Measurements from ENCODE around the gene SH3PXD2A.

DNA sequence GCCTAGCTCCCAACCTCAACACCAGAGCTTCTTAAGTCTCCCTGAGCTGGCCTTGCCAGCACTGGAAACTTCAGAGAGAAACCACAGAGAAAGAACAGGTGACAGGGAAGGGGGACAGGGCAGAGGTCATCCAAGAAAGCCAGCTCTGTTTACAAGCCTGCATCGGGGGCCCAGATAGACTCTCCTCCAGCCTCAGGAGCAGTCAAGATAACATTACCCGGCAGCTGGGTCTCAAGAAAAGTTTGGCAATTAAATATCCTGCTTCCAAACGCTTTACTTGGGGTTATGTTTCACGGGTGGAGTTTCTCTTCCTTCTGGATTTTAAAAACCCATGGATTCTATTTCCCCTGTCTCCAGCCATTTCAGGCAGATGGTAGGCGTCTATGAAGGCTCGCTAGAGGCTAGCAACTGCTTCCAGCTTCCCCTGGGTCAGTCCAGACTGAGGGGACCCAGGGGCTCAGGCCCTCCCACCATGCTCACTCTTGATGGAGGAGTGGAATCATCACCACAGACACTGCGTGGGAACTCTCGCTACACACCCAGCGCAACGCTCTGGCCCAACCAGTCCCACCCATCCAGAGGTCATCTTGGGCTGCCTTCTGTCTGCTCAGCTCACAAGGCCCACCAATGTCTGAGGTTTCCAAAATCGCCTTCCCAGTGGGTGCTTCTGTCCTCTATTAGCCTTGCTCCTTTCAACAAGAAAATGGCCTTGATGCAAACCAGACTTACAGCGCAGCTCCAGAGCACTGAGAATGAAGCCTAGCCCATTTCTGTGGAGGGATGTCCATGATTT lies 48.8 kb downstream of the SH3PXD2A start:
- TF ChIP-seq, protein P1, sequence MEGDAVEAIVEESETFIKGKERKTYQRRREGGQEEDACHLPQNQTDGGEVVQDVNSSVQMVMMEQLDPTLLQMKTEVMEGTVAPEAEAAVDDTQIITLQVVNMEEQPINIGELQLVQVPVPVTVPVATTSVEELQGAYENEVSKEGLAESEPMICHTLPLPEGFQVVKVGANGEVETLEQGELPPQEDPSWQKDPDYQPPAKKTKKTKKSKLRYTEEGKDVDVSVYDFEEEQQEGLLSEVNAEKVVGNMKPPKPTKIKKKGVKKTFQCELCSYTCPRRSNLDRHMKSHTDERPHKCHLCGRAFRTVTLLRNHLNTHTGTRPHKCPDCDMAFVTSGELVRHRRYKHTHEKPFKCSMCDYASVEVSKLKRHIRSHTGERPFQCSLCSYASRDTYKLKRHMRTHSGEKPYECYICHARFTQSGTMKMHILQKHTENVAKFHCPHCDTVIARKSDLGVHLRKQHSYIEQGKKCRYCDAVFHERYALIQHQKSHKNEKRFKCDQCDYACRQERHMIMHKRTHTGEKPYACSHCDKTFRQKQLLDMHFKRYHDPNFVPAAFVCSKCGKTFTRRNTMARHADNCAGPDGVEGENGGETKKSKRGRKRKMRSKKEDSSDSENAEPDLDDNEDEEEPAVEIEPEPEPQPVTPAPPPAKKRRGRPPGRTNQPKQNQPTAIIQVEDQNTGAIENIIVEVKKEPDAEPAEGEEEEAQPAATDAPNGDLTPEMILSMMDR (IDR thresholded peaks at IDR 0.05): no peak
- no peak for TF ChIP-seq POLR2AphosphoS5 (IDR thresholded peaks at IDR 0.05; ENCODE audit: insufficient read depth in 1 of 2, low read depth in 1 of 2)
